Measurements from ENCODE around the gene PPIF.

Gene PPIF

DNA sequence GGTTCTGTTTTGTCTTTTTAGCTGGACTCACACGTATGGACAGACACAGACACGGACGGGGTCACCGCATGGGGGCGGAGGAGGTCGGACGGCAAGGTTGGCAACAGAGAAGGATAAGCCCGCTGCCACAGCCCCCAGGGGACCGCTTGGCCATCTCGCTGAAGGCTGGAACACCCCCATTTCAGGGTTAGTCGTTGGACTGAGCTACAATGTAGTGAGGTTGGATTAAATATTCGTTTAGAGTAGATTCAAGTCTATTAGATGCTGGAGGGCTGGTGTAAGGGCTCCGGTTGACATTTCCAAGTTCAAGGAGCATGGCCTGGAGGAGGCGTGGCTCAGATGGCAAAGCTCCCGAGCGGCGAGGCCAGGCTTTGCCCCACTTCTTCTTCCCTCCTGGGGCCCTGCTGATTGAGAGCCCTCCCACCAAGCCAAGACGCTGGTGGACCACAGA lies 35.2 kb downstream of the PPIF start:
- FAIRE-seq, result no peak
- DNase-seq (ENCODE audit: extremely low spot score, insufficient read length, low read depth), result no peak

DNA sequence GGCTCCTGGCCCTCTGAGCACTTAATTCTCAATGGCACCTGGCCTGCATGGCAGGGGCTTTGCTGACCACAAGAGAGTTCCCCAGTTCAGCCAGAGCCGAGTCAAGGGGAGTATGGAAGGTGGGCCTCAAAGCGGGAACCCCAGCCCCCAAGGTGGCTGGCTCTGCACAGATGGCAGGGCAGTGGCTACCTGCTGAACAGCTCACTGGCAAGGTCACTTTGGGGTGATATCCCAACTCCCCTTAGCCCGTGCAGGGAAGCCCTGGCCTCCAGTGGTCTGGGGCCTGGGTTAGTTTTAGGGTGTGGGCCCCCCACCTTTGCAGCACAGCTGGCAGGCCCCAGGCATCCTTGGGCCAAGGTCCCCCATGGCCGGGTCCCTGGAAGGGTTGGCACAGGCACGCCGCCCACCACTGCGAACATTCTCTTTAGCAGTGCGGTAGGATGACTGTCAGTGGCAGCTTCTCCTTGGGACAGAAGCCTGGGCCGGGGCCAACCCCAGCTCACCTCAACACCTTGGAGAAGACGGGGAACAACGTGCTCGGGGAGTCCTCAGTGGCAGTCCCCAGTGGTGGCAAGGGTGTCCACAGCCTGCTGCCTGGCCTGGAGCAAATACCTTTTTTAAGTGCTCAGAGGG lies 36.8 kb downstream of the PPIF start:
- FAIRE-seq, result no peak
- no peak for DNase-seq (ENCODE audit: extremely low spot score, insufficient read length, low read depth)

DNA sequence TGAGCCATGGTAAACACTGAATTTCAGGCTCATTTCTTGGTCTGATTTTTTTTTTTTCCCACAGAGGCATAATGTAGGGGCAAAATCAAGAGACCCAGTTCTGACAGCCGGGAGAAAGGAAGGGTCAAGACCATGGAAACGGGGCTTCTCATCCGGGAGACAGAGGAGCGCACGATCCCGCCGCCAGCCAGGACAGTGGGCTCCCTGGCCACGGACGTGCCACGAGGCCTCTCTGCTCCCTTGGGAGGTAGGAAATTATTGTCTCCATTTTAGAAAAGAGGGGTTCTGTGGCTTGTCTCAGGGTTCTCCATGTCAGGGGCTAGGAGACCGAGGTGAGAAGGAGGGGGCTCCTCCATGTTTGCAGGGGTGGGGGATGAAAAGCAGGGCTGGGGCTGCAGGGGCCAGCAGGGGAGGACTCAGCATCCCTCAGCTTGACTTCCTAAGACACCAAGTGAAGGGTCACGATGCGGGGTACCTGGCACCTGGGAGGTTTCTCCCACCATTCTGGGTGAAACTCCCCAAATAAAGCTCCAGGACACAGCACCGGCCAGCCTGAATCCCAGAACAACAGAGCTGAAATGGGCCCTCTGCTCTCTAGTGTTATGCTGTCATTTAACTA lies 37.6 kb downstream of the PPIF start:
- FAIRE-seq (no peak), DNase-seq (ENCODE audit: extremely low spot score, insufficient read length, low read depth) (no peak)

DNA sequence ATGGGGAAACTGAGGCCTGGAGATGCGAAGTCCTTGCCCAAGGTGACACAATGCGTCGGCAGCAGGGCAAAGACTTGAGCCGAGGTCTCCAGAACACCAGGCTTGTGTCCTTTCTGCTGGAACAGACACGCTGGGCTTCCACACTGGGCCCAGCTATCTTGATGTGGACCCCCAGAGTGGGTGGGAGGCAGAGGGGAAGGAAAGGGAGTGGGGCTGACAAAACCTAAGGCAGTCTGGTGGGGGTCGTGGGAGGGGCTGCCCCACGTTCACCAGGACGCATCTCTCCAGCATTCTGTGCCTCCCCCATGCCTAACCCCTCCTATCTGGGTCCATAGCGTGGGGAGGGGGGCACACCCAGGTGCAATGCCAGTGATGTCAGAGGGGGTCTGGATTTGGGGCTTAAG lies 38.1 kb downstream of the PPIF start:
- DNase-seq (ENCODE audit: extremely low spot score, insufficient read length, low read depth), result no peak
- no peak for FAIRE-seq

DNA sequence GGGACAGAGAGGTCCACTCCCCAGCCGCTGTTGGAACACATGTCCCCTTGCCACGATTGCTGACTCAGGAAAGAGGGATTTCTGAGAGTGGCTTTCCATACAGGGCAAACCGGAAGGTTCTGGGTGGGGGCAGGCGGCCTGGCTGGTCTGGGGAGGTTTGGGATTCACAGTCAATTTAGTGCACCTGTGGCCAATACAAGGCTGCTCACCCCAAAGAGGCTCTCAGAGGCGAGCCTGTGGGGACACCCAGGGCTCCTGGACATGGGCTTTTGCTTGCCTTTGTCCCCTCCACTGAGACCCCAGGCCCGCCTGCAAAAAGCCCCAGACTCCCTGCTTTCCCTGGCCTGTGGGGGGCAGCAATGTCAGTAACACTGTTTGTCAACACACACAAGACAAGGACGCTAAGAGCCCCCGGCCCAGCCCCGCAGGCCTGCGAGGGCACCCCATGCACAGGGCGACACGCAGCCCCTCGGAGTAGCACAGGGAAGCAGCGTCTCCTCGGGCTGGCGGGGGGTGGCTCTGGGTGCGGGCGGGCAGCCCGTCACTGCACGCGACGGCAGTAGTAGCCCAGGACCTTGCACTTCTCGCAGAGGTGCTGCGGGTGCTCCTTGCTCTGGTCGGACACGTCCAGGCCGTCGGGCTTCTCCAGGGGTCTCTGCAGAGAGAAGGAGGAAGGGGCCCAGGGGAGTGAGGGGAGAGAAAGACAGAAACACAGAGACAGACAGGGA lies 38.7 kb downstream of the PPIF start:
- FAIRE-seq (no peak), DNase-seq (ENCODE audit: extremely low spot score, insufficient read length, low read depth) (no peak)

DNA sequence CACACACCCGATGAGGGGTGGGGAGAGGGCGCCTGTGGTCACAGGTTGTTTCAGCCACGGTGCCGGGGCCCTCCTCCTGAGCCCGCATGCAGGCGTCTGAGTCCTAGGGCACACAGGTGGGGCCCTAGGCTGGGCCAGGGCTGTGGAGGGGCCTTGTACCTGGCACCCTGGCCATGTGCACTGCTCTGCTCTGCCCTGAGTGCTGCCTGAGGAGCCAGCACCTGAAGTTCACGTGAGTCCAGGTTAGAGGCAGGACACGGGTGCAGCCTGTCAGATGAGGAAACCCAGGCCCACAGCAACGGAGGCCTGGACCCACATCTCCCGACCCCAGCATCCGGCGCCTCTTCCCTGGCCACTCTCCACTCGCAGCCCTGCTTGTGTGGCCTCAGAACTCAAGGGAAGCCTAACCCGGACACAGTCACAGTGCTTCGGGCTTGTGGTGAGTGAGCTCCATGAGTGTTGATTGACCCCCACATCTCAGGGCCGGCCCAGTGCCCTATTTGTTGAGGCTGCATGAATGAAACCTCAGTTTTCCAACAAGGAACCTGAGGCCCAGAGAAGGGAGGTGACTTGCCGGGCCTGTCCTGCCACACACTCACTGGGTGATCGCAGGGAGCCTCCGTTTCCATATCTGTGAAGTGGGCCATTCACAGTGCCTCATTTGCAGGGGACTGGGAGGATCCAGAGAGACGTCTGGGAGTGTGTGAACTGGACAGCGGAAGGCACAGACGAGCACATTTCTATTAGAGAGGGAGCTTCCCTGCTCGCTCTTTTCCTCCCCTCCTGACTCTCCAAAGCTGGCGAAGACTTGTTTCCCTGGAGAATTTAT lies 39.6 kb downstream of the PPIF start:
- FAIRE-seq (no peak), DNase-seq (ENCODE audit: extremely low spot score, insufficient read length, low read depth) (no peak)

DNA sequence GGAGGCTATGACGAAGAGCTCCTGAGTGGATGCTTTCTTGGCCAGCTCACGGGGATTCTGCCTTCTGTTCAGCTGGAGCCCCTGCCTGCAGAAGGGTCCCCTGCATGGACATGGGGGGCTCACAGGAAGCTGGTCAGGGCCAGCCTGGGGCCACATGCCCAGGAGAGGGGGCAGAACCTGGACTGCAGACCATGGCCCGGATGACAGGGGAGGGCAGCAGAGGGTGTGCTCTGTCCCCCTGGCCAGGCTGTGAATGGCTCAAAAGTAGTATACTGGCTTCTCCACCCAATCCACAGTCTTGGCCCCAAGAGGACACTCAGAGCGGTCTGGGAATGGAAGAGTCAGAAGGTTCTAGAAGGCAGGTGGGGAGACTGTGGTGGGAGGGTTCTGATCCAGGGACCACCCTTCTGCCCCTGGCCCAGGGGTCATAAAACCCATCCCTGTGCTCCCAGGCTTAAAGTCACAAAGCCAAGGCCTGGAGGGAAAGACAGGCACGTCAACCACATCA lies 40.3 kb downstream of the PPIF start:
- no peak for DNase-seq (ENCODE audit: extremely low spot score, insufficient read length, low read depth)
- FAIRE-seq, result no peak

DNA sequence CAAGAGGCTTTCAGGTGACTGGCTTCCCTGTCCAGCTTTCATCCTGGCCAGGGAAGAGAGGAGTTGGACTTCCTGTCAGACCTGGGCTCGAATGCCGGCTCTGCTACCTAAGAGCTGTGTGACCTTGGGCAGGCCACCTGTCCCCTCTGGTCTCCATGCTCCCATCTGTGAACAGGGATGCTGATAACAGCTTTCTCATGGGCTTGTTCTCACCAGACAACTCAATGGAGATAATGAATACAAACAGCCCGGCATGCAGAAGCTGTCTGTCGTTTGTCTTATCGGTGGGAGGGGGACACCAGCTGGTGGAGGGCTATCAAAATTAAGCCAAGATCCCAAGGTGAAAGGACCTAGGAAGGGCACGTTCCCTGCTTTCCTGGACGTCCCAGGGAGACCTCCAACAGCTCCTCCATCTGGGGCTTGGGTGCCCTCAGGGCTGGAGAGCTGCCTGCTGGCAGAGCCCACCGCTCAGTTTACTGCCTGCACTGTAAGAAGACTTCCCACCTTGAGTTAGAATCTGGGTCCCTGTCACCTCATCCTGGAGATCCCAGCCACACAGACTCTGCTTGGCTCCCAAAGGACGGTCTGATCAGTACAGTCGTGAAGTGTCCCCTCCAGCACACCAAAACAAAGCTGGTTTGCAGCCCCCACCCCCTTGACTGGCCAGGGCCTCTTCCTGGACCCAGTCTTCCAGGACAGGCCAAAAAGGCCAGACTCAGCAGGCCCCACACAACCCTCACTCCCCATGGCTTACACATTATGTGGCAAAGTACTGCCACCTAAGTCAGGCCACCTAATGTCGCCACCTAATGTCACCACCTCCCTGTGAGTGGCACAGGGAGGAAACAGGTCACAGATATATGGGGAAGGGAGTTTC lies 40.9 kb downstream of the PPIF start:
- no peak for FAIRE-seq
- no peak for DNase-seq (ENCODE audit: extremely low spot score, insufficient read length, low read depth)

DNA sequence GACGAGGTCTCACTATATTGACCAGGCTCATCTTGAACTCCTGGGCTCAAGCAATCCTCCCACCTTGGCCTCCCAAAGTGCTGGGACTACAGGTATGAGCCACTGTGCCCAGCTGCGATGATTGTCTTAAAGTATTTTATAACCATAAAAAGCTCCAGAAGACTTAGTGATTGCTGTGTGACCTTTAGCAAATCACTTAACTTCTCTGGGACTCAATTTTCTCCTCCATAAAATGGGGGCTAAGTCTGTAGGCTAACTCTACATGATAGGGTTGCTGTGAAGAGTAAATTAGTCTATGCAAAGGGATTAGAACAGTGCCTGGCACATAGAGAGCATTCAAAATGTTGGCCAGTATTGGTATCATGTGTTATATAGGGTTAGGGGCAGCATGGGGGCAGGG lies 42.8 kb downstream of the PPIF start:
- FAIRE-seq, result no peak

DNA sequence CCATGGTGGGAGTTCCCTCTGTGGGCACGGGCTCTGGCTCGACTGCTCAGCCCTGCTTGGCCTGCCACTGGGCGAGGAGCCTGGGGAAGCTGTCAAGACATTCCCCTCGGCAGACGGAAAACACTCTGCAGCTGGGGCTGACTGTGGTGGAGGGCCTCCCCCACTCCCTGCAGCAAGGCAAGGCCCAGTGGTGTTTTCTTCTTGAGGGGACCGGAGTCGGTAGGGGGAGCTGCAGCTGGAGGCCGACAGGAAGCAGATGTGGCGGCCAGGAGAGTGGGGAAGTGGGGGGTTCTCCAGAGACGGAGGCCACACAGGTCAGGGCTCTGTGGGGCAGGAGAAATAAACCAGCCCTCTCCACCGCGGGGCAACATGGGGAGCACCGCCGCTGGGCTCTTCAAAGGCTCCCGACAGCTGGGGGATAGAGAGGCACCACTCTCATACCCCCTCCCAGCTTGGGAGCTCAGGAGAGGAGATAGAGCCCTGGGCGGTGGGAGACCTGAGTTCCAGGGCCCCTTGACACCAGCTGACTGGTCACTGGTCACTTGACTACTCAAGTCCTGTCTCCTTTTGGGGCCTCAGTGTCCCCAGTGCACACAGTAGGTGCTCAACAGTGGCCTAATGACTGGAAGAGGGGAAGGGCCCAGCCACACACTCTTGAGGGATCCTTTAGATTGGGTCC lies 43.4 kb downstream of the PPIF start:
- FAIRE-seq (no peak), DNase-seq (ENCODE audit: extremely low spot score, insufficient read length, low read depth) (no peak)

More for the DNA sequence above, 42.8 kb downstream of the PPIF start:
- no peak for DNase-seq (ENCODE audit: extremely low spot score, insufficient read length, low read depth)

DNA sequence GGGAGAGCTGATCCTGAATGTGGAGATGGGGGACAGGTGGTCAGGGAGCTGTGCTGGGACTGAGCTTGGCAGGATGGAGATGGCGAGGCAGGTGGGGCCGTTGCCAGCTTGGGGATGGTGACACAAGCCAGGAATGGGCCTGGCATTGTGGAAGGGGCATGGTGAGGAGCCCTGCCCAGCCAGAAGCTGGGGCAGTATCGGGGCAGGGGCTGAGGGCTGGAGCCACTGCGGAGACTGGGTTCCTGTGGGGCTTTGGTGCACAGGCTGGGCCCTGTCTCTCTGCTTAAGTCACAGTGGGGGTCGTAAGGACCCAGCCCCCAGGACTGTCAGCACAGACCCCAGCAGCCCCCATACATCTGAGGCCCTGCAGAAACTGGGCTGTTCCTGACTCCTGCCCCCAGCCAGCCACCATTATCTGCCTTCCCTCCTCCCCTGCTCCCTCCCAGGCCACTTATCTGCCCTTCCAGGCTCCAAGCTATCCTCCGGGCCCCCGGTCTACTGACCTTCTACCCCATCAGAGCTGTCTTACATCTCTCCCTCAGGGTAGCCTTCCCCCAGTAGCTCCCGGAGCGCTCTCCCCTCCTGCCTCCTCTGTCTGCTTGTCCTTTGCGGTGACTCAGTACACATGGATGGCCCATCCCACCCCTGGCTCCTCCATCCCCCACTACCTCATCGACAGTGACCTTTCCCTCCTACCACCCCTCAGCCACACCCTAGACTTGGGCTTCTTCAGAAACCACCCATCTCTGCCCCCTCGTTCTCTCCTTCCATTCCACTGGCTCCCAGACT lies 44.2 kb downstream of the PPIF start:
- FAIRE-seq (no peak), DNase-seq (ENCODE audit: extremely low spot score, insufficient read length, low read depth) (no peak)

DNA sequence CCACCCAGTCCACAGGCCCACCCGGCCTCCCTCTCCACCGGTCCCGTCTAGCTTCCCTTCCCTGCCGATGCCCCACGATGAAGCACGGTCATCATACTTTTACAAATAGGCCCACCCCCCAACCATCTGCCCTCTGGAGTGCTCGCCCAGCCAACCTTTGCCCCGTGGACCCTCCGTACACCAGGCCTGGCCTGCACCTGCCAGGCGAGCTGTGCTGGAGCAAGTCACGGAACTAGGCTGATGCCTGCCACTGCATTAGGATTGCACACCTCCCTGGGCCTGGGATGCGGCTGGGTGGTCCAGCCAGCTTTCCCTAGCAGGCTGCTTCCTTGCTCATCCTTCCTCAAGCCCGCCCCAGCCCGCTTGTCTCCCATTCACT lies 44.7 kb downstream of the PPIF start:
- DNase-seq (ENCODE audit: extremely low spot score, insufficient read length, low read depth) (no peak), FAIRE-seq (no peak)

DNA sequence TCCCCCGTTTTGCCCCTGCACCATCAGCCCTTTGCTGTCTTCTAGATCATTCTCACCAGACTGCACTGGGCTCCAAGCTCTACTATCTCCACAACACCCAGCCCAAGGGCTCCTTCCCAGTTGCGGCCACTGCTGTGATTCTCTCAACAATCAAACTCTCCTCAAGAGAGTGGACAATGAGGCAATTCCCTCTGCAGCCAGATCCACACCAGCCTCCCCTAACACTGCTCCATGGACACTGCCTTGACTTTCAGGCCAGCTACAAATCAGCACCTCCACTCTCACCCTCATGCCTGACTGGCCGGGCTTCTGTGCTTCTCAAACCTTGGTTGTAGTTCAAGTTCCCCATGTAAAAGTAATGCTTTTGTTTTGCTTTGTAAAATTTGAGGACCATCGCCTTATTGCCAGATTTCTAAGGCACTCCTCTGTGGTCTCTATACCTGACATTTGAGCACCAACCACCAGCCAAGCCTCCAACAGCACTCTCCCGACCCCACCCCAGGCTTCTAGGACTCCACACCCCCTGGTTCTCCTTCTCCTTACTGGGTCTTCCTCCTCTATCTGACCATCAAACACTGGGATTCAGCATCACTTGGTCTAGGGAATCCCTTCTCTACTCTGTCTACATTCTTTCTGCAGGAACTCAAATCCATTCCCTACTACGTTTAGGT lies 45.4 kb downstream of the PPIF start:
- DNase-seq (ENCODE audit: extremely low spot score, insufficient read length, low read depth) (no peak), FAIRE-seq (no peak)

DNA sequence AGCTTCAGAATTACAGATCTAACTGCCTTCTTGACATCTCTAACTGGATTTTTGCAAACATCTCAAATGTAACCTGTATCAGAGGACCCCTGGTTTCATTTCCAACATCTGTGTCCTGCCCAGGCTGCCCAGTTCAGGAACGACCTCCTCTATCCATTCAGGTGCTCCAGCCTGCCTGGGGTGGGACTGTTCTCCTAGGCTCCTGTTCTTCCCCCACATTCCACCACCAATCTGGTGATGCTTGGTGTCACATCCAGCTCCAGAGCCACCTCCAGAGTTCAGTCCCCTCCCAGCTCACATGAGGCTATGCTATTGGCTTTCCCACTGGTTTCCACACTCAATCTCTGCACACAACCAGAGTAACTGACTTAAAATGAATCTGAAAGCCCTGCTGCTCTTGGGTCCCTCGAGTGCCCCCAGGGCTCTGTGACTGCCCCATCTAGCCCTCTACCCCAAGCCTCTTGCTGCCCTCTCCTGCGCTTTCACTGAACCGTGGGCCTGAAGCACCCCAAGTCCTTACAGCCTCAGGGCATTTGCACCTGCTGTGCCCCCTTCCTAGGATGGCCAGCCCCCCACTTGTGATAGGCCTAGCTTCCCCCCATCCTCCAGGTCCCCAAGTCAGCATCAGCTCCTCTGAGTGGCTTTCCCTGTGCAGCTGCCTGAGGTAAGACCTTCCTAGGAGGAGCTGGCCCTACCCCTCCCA lies 46.1 kb downstream of the PPIF start:
- FAIRE-seq (no peak), DNase-seq (ENCODE audit: extremely low spot score, insufficient read length, low read depth) (no peak)

DNA sequence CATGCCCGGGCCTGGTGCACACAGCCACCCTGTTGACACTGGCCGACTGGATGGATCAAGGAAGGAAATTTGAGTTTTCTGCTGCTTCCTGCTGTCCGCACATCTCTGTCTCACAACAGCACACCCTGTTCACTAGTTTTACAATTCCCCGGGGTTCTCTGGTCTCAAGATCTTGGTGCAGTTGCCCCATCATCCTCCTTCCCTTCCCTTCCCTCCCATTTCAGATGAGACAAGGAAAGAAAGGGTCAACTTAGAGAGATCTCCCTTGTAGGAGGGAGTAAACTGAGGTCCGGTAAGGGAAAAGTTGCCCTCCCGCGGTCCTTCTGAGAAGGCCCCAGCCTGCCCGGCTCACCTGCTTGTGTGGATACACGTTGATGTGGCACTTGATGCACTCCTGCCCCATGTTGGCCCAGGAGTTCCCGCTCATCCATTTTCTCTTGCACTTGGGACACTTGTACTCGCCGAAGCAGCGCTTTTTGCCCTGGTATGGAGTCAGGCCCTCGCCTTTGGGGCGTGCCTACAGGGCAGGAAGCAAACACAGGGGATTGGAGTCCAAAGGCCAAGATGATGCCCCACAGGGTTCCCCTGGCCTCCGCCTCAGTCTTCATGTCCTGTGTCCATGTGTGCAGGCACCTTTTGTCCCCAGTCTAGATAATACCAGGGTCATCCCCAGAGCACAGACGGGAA lies 46.8 kb downstream of the PPIF start:
- FAIRE-seq (no peak), DNase-seq (ENCODE audit: extremely low spot score, insufficient read length, low read depth) (no peak)

DNA sequence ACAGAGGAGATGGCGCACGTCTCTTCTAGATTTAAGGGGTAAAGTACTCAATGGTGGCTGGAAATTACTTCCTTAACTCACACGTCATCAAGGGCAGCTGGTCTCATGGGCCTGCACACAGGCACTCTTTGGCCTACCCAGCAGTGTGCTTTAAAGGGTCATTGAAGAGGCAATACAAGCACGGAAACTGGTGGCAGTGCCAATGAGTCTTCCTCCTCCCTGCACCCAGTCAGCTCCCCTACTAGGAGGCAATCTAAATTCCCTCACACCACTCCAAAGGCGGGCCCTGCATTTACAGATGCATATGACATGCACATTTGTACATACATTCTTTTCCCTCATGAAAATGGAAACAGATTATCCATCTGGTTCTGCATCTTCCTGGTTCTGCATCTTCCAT lies 47.4 kb downstream of the PPIF start:
- DNase-seq (ENCODE audit: extremely low spot score, insufficient read length, low read depth), result no peak
- no peak for FAIRE-seq

DNA sequence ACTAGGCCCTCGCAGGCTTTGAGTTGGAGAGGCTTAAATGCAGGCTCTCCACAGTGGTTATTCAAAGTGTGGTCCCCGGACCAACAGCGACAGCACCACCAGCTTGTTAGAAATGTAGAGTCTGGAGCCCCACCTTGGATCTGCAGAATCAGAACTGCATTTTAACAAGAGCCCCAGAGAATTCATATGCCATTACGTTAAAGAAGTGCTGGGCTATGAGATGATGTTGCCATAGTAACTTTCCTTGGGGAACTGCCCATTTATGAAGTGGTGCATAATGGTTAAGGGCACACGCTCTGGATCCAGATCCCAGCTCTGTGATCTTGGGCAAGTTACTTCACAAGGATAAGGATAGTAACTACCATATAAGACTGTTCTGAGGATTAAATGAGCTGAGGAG lies 49.3 kb downstream of the PPIF start:
- DNase-seq (ENCODE audit: extremely low spot score, insufficient read length, low read depth) (no peak), FAIRE-seq (no peak)
